NAMALWA (cell line): ENCODE results near the gene ZDBF2.
A peak's percentile ranks its signal among the peaks of the same experiment; 100 is the strongest.
"Not testable (repeated sequence)": the region's sequence is repeated elsewhere in the genome, so short reads cannot be mapped to it uniquely, and the experiment has no call there.

Experiments
- DNase-seq: peaks from one replicate; pipeline ENCODE4 v3.0.0-alpha.2; 2015; ENCODE audit warnings: low spot score

ZDBF2 gene

DNA sequence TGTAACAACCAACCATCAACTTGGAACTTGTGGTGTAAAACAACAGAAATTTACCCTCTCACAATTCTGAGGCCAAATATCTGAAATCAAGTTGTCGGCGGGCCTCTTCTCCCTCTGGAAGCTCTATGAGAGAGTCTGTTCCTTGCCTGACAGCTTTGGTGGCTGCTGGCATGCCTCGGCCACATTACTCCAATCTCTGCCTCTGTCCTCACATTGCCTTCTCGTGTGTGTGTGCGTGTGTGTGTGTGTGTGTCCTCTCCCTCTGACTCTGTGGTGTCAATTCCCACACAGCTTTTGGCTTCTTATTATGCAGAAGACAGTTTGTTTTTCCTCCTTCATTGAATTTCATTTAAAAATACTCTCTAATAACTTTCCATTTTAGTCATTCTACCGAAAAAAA, 50.4 kb downstream of the ZDBF2 start:
- no peak for DNase-seq

DNA sequence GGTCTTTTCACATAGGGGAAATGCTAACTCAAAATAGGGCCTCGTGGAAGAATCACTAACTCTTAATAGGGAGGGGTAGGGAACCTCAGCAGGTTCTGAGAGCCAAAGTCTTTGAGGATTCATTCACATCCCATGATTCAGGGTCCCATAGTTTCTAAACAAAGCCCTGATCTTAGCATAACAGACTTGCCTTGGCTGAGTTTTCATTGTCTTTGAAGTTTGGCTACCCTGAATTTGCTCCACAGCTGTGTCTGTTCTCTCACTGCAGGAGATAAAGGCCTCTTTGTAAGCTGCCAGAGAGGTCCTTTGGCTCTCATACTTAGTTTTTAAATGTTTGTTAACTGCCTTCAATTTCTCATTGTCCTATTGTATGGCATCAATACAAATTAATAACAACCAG, 54.5 kb downstream of the ZDBF2 start:
- no peak for DNase-seq

DNA sequence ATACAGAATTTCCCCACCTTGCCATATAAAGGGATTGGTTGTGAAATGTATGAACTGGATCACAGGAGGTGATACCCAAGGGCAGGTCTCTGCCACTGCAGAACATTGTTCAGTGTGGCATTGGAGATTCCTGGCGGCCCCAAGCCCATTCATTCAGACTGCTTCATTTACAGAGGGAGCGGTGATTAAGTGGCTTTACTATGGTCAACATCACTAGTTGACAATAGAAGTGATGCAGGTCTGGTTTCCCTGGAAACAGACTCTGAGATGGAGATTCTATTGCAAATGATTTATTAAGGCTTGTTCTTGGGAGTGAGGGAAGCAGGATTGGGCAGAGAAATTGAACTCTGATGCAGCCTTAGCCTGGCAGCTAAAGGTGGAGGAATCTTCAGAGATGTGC, 62.4 kb downstream of the ZDBF2 start:
- no peak for DNase-seq

DNA sequence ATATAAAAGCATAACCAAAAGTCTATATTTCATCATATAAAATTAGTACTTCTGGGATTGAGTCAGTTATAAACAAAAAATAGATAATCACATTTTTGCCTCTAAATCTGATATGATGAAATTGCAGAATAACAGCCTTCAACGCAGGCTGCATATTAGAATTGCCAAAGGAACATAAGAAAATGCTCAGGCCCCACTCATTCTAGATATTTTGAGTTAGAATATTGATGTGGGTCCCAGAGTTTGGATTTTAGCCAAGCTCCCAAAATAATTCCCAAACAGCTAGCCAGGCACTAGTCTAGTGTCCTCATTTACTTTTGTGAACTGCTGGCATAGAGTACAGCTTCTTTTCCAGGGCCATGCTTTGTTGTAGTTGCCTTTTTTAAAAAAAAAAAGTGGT, 63.5 kb downstream of the ZDBF2 start:
- no peak for DNase-seq

DNA sequence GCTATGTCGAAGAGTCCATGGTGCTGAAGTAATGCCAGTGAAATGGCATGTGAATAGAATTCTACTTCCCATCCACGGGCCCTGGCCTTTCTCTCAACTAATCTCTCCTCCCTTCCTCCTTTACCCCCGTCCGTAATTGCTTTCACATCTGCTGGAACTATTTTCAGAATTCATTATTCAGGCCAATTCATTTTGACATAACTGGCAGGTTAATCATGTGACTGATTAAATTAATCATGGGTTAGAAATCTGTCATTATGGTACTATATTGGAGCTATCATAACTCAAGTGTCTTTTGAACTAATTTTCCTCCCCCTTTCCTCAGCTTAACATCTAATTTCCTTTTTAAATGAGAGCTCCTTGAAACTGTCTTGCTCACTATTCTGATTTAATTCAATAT, 66.9 kb downstream of the ZDBF2 start:
- no peak for DNase-seq

DNA sequence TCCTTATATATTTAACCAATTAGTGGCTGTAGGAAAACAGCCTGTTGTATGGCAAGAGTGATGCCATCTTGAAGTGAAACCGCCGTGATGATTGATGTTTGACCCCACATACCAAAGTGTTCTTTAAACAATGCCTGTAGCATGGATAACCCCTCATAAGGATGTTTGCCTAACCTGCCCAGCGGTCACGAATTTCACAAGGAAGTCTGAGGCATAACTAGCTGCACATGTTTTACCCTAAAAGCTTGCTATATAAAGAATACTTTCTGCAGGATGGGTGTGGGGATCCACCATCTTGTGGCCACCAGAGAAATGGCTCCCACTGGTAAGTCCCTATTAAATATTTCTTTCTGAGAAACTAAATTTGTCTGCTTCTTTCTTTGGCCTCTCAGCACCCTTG, 68.7 kb downstream of the ZDBF2 start:
- no peak for DNase-seq

DNA sequence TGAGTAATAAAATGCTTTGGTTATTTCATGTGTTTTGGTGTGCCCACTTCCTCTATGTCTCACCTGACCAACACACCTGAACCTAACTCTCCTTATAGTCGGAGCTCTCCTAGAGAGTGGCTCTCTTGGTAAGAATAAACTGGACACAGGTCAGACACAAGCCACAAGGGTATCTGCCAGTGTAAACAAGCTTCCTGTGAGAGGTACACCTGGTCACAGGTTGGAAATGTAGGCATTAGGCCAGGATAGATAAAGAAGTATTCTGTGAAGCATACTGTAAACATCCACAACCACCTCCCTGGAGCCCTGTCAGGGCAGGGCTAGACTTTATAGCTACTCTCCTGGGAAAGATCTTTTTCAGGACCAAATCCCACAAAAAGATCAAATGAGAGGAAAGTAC, 69.4 kb downstream of the ZDBF2 start:
- no peak for DNase-seq

DNA sequence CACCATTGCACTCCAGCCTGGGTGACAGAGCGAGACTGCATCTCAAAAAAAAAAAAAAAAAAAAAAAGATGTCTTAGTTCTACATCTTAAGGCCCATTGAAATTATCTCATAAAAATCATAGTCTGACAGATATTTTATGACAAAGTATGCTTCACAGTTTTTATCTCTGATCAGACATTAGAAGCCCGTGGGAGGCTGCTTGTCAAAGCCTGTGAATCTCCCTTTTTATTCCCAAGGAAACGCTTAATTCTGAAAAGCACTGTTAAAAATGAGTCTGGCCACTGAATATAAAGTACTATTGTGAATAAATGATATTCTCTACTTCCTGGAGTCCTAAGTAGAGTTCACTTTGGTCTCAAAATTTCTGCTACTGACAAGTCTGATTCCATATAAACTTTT, 71.1 kb downstream of the ZDBF2 start:
- DNase-seq, result no peak

DNA sequence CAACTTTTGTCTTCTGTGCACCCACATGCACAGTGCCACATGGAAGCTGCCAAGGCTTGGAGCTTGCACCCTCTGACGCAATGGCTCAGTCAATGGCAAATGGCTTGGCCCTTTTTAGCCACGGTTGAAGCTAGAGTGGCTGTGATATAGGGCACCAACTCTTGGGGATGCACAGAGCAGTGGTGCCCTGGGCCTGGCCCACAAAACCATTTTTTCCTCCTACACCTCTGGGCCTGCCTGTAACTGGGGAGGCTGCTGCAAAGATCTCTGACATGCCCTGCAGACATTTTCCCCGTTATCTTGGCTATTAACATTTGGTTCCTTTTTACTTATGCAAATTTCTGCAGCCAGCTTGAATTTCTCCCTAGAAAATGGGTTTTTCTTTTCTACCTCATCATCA, 74.9 kb downstream of the ZDBF2 start:
- DNase-seq, result no peak

DNA sequence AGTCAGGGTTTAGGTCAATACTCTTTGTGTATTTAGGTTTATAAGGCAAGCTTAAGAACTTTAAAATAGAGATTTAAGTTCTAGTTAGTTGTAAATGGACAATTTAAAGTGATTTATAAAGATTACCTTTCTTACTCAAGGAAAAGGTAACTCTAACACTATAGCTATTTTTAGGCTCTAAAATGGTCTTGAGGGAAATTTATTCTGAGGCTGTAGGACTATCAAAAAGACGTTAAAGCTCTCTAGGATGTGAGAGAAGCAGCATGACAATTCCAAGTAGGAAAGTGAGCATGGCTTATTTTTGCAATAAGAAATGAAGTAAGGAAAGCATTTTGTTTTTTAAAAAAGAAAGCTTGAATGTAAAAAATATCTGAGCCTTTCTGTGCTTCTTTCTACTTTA, 78.1 kb downstream of the ZDBF2 start:
- DNase-seq, result no peak

DNA sequence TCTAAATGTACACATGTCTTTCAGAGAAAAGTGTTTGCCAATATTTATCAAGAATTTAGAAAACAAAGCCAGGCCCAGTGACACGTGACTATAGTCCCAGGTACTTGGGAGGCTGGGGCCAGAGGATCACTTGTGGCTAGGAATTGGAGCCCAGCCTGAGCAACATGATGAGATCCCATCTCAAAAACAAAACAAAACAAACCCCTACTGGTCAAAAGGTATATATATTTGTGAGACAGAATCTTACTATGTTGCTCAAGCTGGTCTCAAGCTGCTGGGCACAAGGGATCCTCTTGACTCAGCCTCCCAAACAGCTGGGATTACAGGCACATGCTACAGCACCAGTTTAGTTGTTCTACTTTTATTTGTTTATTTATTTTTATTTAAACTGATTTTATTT, 79.2 kb downstream of the ZDBF2 start:
- DNase-seq, result peak; percentile 34

DNA sequence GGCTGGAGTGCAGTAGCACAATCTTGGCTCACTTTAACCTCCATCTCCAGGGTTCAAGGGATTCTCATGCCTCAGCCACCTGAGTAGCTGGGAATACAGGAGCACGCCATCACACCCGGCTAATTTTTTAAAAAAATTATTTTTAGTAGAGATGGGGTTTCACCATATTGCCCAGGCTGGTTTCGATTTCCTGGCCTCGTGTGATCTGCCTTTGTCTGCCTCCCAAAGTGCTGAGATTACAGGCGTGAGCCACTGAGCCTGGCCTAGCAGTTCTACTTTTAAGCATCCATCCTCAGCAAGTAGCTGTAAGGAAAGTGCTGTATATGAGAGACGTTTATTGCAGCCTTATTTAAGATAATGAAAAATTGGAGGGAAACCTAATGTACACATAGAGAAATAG, 79.7 kb downstream of the ZDBF2 start:
- no peak for DNase-seq

DNA sequence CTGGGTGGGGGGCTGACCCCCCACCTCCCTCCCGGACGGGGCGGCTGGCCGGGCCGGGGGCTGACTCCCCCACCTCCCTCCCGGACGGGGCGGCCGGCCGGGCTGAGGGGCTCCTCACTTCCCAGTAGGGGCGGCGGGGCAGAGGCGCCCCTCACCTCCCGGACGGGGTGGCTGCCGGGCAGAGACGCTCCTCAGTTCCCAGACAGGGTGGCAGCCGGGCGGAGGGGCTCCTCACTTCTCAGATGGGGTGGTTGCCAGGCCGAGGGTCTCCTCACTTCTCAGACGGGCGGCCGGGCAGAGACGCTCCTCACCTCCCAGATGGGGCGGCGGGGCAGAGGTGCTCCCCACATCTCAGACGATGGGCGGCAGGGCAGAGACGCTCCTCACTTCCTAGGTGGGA, 82.4 kb downstream of the ZDBF2 start:
- not testable (repeated sequence) for DNase-seq

DNA sequence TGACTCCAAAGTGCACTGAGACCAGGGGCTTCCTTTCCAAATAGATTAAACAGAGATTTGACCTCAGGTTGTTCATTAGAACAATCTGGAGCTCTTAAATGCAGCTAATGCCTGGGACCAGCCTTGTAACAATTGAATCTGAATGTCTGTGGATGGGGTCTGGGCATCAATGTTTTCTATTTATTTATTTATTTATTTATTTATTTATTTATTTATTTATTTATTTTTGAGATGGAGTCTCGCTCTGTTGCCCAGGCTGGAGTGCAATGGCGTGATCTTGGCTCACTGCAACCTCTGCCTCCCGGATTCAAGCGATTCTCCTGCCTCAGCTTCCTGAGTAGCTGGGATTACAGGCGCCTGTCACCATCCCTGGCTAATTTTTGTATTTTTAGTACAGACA, 86.4 kb downstream of the ZDBF2 start:
- DNase-seq, result not testable (repeated sequence)

DNA sequence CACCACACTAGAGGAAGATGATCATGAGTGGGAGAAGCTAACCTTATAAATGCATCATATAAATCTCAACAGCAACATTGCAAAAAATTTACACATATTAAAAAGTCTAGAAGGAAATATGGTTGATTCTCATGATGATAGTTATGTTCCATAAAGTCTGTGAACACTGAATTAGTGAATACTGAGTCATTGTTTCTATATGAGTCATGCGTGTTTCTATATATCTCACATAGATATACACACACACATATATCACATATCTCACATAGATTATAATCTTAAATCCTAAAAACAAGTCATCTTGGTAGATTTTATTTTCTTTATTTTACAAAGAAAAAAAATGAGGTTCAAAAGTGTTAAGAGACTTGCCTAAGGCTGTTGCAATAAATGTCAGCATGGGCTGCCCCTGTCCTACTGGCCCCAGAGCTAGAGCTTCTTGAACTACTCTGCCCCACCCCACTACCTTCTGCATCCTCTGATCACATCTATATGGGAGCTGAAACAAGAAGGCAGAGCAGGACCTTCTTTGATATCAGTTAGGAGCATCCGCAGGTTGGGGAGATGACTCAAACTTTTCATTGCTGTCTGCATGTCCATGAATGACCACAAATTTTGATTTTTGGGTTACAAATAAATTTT, 87.1 kb downstream of the ZDBF2 start:
- no peak for DNase-seq
